GM18867 (cell line): ENCODE measurements around the gene CEP112.
"Not testable (repeated sequence)": the region's sequence is repeated elsewhere in the genome, so short reads cannot be mapped to it uniquely, and the experiment has no call there.

Source experiments
- ATAC-seq: cut with Tn5 transposase; IDR thresholded peaks from one replicate; pipeline ENCODE4 v1.9.1; 2021; ENCODE audit warnings: mild to moderate bottlenecking, moderate library complexity; ENCODE audit not compliant: unreplicated experiment

The CEP112 gene

GRCh38 chr17:65850486-65850885 lies 341.4 kb downstream of the CEP112 start:
- ATAC-seq = peak; percentile 58

GRCh38 chr17:65848751-65849150 lies 343.2 kb downstream of the CEP112 start:
- no peak for ATAC-seq

- no peak for ATAC-seq
These were observed 350.8 kb downstream of the CEP112 start for GRCh38 chr17:65841089-65841488.

- not testable (repeated sequence) for ATAC-seq
These were observed 354.7 kb downstream of the CEP112 start for GRCh38 chr17:65837232-65837631.

GRCh38 chr17:65833214-65833613 lies 358.7 kb downstream of the CEP112 start:
- ATAC-seq = no peak

GRCh38 chr17:65830356-65830755 lies 361.6 kb downstream of the CEP112 start:
- ATAC-seq = no peak

- not testable (repeated sequence) for ATAC-seq
These were observed 365.4 kb downstream of the CEP112 start for GRCh38 chr17:65826577-65826976.

GRCh38 chr17:65824901-65825300 lies 367.0 kb downstream of the CEP112 start:
- ATAC-seq = no peak

GRCh38 chr17:65823713-65824112 lies 368.2 kb downstream of the CEP112 start:
- no peak for ATAC-seq

- ATAC-seq = no peak
These were observed 371.1 kb downstream of the CEP112 start for GRCh38 chr17:65820811-65821210.

GRCh38 chr17:65820306-65820705 lies 371.6 kb downstream of the CEP112 start:
- ATAC-seq = no peak

GRCh38 chr17:65819810-65820209 lies 372.1 kb downstream of the CEP112 start:
- ATAC-seq = no peak

GRCh38 chr17:65817951-65818350 lies 374.0 kb downstream of the CEP112 start:
- ATAC-seq = no peak

GRCh38 chr17:65814418-65814817 lies 377.5 kb downstream of the CEP112 start:
- ATAC-seq = no peak

- no peak for ATAC-seq
These were observed 378.6 kb downstream of the CEP112 start for GRCh38 chr17:65813306-65813705.

GRCh38 chr17:65811043-65811442 lies 380.9 kb downstream of the CEP112 start:
- ATAC-seq = no peak

GRCh38 chr17:65809366-65809765 lies 382.6 kb downstream of the CEP112 start:
- no peak for ATAC-seq

- ATAC-seq = not testable (repeated sequence)
These were observed 383.4 kb downstream of the CEP112 start for GRCh38 chr17:65808566-65808965.

- ATAC-seq = no peak
These were observed 384.6 kb downstream of the CEP112 start for GRCh38 chr17:65807361-65807760.

GRCh38 chr17:65801513-65801912 lies 390.4 kb downstream of the CEP112 start:
- no peak for ATAC-seq

GRCh38 chr17:65800655-65801054 lies 391.3 kb downstream of the CEP112 start:
- ATAC-seq = no peak

GRCh38 chr17:65799869-65800268 lies 392.1 kb downstream of the CEP112 start:
- no peak for ATAC-seq

GRCh38 chr17:65799454-65799853 lies 392.5 kb downstream of the CEP112 start:
- ATAC-seq = no peak

- no peak for ATAC-seq
These were observed 394.1 kb downstream of the CEP112 start for GRCh38 chr17:65797809-65798208.
